B cell (primary cell): ENCODE data around the gene PTGES3.

Experiments used
- EZH2 ChIP-seq: IDR thresholded peaks from 2 replicates; pipeline ENCODE4 v1.6.1; 2012; ENCODE audit warnings: borderline replicate concordance, low read depth, mild to moderate bottlenecking, moderate library complexity, low read length; ENCODE audit not compliant: insufficient read depth, poor library complexity, severe bottlenecking
- TF ChIP-seq, protein P1 (sequence below): fragments of 200-600 bp; IDR thresholded peaks from one replicate; pipeline ENCODE4 v1.8.0; 2022; ENCODE audit warnings: antibody characterized with exemption, mild to moderate bottlenecking

DNA sequence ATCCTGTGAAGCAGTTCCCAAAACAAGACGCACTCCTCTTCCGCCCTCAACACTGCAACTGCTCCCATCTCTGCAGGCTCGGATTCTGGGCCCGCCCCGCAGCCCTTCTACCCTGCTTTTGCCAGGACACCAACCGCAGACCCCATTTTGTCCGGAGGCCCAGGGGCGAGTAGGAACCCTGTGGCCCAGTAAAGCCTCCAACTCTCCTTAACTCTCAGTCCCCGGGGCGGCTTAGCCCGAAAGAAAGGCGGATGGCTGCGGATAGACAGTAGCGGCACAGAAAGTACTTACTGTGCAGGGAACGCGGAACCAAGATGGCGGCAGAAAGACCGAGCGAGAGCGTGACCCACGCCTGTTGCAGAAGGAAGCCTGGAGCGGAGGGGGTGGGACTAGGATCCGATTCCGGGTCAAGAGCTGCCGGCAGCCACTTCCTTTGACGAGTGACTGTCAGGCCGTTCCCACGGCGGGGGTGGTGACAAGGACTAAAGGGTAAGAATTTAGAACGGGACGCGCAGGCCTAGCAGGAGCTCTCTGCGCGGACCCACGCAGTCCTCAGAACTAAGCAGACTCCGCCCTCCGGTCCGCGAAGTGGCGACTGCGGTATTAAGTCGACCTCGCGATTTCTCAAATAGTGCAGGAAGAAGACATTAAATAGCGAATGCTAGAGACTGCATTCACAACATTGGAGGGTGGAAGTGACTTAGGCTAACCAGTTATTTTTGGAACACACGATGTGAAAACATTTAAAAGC lies 37.1 kb upstream of the PTGES3 start, which contains the start of gene NACA:
- TF ChIP-seq, protein P1, sequence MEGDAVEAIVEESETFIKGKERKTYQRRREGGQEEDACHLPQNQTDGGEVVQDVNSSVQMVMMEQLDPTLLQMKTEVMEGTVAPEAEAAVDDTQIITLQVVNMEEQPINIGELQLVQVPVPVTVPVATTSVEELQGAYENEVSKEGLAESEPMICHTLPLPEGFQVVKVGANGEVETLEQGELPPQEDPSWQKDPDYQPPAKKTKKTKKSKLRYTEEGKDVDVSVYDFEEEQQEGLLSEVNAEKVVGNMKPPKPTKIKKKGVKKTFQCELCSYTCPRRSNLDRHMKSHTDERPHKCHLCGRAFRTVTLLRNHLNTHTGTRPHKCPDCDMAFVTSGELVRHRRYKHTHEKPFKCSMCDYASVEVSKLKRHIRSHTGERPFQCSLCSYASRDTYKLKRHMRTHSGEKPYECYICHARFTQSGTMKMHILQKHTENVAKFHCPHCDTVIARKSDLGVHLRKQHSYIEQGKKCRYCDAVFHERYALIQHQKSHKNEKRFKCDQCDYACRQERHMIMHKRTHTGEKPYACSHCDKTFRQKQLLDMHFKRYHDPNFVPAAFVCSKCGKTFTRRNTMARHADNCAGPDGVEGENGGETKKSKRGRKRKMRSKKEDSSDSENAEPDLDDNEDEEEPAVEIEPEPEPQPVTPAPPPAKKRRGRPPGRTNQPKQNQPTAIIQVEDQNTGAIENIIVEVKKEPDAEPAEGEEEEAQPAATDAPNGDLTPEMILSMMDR = no peak
- TF ChIP-seq EZH2 = no peak
